ENCODE data around the gene OR52D1. TPM values are rescaled to one million over a fixed set of nuclear protein-coding genes. Genes with fewer than 3 reads are reported as not detected.

The OR52D1 gene
- polyA plus RNA-seq (ENCODE audit: insufficient read length) = not detected

DNA sequence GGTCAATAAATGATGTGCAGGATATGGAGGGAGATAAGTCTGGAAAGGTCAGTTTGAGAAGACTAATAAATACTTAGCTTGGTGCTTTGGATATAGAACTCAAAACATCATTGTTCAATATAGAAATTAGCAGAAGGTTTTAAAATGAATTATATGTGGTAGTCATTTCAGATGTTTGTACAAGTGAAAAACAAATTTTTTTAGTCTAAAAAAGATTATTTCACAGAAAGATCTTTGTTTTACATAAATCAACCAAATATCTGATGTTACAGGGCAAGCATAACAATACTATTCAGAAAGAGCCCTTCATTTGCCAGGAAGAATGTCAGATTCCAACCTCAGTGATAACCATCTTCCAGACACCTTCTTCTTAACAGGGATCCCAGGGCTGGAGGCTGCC lies at the start of gene OR52D1:
TSS of gene OR52D1 (plus strand) at position 301 of the 400 bp plus-strand sequence. CDS start at position 323, 22 bp downstream.
- DNase-seq (ENCODE audit: low read depth) = no peak

DNA sequence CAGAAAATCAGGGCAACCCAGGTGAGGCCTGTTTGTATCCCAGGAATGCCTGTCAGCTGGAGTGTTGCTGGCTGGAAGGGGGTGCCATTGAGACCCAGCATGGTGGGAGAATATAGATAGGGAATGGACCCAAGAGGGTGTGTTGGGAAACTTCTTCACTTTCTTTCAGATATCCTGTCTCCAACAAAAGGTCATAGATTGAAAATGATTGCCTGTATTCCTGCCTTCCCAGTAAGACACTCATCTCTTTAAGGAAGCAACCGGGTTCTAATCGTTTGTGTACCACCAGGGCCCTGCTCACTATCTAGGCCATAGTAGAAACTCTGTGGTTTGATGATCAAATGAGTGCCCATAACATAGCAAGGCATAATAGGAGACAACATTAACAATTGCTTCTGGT lies 47.1 kb upstream of the OR52D1 start, which contains the start of gene OR51I1:
TSS of gene OR51I1 (minus strand) at position 101 of the 400 bp plus-strand sequence. CDS start at position 101, 0 bp downstream.
- no peak for DNase-seq (ENCODE audit: low read depth)

DNA sequence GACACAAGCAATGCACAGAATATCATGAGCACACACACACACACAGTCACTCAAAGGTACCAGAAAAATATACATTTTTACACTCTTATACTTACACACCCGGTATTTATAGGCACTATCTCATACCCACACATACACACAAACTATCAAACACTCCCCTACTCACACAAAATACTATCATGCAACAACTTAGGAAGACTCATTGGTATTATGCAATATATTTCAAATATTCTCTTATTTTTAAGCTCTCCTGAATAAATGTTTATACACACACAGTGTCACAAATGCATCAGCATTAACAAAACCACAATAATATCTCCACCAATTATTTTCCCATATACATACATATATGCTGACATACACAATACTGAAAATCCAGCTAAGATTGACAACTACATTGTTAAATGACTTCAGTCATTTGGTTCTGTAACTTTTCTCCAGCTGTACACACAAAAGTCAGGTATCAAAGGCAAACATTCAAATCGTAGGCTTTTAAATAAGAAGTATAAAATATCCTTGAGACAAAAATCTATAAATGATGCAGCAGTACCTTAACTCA lies 44.6 kb upstream of the OR52D1 start:
- DNase-seq (ENCODE audit: low read depth) = no peak

DNA sequence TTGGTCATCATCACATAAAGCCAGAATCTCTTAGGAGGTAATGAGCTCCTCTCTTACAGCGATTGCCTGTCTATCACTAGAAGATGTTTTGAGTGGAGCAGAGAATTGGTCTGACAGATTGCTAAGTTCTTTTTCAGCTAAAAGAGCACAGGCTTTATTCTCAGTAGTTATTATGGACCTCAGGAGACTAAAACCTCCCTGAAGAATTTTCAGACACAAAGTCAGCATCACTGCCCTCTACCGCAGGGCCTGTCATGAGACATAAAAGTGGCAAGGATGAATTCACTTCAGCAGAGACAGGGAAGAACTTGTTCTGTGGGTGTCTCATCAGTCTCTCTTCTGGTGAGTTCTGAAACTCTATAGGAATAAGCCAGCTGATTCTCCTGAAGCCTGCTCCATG lies 39.5 kb upstream of the OR52D1 start, which contains the start of gene OR51I2:
TSS of gene OR51I2 (plus strand) at position 301 of the 400 bp plus-strand sequence. CDS start 4,166 bp downstream, outside the sequence.
- DNase-seq (ENCODE audit: low read depth) = no peak

DNA sequence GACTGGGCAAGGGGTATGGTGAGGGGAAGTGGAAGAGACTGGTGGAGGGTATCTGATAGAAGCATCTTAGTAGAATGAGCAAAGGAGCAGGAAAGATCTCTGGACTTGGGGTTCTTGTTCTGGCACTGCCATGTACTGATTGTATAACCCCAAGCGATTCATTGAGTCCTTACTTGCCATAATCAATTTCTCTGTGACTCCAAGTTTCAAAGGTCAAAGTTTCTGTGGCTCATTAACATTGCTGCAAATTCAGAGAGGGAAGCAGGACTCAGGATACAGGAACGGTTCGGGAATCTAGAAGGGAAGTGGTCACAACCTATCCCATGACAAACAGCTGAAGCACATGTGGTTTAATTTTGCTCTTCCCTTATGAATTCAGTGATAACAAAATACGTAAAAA lies 39.1 kb upstream of the OR52D1 start:
- DNase-seq (ENCODE audit: low read depth) = no peak

DNA sequence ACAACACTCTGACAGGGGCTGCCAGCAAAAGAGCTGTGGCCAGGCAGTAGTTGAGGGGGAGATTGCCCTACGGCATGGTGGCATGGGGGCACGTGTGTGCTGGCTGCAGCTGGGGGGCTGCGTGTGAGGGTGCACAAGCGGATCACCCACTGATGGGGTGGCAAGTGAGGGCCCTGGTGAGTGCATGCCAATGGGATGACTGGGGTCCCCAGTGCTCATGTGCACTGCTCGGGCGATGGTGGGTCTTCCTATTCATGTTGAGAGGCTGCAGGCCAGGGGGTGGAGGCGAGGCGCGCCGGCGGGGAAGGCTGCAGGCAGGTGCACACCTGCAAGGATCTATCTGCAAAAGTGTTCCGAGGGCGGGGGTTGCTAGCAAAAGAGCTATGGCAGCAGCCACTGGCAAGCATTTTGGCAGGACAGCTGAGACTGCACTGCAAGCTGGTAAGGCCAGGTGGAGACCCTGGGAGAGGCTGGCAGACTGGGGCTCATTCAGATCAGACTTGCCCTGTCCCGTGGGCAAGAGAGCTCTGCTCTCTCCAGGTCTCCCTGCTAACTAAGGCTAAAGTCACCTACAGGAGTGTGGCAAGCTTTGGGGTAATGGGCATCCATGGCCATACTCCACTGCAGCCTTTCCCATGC lies 27.4 kb upstream of the OR52D1 start:
- no peak for DNase-seq (ENCODE audit: low read depth)

DNA sequence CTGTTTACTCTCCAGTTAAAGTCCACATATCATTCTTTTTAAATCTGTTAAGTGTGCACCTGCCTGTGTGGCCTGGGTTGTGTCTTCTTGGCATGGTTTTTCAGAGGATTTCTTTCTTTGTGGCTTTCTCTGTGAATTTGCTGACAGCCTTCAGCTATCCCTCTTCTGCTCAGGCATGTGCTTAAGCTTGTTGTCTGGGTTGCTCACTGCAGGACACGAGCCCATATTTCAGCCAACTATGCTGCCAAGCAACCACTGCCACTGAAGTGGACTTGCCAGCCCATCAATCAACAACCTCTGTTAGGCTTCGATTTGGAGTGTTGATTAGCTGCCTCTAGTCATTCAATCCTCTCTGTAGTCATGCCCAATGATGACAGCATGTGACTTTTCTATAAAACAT lies 21.0 kb upstream of the OR52D1 start:
- DNase-seq (ENCODE audit: low read depth) = no peak

DNA sequence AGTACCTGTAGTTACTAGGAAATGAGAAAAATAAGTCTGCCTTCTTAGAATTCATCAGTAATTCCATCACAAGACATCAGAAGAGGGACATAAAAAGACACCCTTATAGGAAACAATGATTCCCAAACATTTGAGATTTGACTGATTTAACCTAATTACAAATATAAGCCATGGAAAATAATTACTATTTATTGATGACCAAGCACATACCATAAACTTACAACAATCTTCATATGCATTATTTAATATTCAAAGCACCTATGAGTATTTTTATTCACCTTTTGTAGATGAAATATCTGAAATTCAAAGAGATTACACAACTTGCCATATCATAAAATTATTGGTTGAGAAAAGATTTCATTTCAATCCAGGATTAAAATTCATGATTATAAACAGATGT lies 14.6 kb upstream of the OR52D1 start:
- no peak for DNase-seq (ENCODE audit: low read depth)

DNA sequence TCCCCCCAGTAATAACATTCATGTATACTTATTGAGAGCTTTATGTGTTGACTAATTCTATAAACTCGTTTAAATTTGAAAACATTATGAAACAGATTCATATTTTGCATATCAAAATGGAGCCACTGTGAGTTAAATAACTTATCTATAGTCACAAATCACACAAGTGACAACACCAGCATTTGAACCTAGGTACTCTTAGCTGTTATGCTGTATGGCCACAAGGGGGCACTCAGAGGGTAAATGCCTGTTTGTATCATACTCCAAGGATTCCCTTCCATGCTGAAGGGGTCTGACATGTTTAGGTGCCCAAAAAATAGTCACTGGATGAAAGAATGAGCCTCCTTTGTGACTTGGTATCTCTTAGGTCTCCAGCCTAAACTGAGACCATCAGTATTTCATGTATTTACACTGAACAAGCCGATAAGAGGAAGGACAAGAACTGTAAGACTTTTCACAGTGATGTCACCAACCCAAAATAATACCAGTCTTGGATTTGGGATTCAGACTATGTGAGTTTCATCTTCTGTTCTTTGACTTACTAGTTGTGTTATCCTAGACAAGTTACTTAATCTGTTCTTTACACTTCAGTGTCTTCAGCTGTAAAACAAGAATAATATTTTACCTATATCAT lies 12.2 kb upstream of the OR52D1 start:
- DNase-seq (ENCODE audit: low read depth) = peak; percentile 1

DNA sequence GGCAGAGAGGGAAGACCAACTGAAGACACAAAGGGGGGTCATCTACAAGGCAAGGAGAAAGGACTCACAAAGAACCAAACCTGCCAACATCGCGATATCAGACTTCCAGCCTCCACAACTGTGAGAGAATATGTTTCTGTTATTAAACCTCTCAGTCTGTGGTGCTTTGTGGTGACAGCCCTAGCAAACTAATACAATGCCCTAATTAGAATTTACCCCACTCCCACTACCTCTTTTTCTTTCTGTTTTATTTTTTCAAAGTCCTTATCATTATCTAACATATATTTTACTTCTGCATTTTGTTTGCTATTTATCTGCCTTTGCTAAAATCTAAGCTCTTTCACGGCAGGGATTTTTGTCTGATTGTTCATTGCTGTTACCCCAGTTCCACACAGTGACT lies 2.5 kb upstream of the OR52D1 start:
- no peak for DNase-seq (ENCODE audit: low read depth)

DNA sequence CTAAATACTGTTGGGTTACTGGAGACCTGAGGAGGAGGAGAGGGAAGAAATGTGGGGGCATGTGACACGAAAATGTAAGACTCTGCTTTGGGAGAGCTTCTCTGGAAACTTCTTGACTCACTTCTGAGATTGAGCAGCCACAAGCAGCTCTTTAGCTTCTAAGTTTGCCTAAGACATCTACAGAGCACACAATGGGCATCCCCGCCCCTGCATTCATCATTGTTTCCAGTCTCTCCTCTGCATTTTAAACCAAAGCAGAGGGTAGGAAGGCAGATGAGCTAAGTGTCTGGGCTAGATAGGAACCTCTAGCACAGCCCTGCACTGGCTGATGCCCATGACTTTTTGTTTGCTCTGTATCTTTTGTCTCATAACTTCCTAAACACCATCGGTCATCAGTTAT lies 2.1 kb upstream of the OR52D1 start:
- no peak for DNase-seq (ENCODE audit: low read depth)

DNA sequence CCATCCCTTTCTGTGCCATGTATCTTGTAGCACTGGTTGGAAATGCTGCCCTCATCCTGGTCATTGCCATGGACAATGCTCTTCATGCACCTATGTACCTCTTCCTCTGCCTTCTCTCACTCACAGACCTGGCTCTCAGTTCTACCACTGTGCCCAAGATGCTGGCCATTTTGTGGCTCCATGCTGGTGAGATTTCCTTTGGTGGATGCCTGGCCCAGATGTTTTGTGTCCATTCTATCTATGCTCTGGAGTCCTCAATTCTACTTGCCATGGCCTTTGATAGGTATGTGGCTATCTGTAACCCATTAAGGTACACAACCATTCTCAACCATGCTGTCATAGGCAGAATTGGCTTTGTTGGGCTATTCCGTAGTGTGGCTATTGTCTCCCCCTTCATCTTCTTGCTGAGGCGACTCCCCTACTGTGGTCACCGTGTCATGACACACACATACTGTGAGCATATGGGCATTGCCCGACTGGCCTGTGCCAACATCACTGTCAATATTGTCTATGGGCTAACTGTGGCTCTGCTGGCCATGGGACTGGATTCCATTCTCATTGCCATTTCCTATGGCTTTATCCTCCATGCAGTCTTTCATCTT lies 414 bp downstream of the OR52D1 start:
- no peak for DNase-seq (ENCODE audit: low read depth)

DNA sequence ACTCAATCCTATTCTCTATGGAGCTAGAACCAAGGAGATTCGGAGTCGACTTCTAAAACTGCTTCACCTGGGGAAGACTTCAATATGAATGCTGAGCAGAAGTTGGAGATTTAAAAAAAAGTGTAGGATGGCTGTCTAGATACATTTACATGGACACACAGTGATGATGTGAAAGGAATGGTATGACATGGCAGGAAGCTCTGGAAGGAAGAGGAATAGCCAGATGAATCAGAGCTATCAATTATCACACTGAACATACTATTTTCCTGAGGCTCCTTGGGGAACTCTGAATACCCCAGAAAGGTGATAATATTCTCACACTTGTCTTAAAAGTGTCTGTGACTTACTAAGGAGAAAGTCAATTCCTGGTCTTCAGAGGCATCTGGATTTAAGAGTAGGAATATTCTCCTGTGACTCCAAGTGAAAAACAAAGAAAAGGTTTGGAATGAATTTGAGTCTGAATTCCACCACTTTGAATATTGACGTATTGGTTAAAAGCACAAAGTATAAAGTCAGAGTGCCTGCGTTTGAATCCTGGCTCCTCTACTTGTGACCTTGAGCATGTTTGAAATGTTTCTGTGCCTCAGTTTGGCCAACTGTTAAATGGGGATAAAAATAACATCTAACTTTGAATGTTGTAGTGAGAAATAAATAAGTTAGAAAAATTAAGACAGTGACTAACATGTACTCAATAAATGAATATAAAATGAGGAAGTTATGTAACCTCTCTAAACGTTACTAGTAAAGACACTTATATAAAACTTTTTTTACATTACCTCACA lies 1.3 kb downstream of the OR52D1 start:
- no peak for DNase-seq (ENCODE audit: low read depth)

DNA sequence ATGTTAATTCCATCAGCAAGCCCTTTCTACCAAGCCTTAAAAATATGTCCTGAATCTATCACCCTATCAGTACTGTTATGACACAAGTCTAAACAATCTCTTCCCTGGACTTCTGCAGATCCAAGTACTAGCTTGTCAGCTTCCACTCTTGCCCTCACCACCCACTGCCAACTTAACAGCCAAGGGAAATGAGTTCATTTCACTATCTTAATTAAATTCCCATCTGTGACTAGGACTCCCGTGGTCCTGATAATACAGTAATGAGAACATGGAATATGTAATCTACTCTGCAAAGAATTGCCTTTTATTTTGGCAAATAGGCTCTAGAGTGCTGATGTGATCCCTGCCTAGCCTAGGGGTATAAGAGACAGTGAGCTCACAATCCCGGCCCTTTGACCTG lies 11.2 kb downstream of the OR52D1 start:
- no peak for DNase-seq (ENCODE audit: low read depth)

DNA sequence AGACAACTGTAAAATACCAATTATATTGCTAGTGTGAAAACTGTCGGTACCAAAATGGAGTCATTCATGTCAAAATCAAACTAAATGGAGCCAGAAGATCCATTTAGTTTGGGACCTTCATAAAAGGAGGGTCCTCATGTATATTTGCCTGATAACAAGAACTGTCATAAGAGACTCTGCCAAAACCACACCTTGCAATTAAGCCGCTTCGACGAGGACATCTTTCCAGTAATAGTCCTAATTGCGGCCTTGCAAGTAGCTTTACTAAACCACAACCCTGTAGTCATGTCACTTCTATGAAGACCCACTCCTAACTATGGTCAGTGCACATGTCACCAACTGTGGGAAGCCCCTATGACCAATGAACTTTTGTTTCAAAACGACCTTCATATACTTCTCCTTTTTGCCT lies 11.9 kb downstream of the OR52D1 start:
- DNase-seq (ENCODE audit: low read depth) = no peak

DNA sequence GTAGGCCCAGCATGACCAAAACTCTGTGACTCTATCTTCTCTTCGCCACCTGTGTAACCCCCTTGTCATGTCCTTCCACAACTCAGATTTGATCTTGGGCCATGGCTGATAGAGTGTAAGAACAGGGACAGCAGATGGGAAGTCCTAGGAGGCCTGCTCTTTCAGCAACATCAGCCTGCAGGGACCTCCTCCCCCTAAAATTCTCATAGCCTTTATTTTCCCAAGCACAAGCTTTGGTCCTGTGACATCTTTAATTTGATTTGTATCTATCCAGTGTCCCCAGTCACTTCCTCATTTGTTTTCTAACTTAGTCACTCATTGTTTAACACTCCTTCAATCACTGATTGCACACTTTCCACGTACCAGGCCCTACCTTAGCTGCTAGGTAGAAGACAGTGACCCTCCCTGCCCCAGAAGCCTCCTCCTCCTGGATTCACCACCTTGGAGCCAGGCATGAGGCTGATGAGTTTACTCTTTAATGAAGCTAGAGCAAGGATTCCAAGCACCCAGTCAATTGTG lies 16.0 kb downstream of the OR52D1 start:
- DNase-seq (ENCODE audit: low read depth) = no peak

DNA sequence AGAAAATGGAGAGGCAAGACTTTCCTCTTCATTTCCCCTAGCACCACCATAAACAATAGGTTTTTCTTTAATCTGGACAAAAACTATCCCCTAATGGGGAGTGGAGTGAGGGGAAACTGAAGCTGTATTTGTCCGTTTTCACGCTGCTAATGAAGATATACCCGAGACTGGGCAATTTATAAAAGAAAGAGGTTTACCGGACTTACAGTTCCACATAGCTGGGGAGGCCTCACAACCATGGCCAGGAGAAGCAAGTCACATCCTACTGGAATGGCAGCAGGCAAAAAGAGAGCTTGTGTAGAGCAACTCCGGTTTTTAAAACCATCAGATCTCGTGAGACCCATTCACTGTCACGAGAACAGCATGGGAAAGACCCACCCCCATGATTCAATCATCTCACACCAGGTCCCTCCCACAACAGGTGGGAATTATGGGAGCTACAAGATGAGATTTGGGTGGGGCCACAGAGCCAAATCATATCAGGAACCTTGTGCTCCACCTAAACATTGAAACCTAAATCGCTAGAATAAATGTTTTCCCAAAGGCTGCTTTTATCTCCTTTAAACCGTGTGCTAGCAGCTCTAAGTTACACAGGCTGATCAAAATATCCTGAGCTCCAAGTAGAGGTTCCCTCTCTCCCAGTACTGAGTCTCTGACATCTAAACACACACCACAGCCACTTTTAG lies 17.0 kb downstream of the OR52D1 start:
- no peak for DNase-seq (ENCODE audit: low read depth)

DNA sequence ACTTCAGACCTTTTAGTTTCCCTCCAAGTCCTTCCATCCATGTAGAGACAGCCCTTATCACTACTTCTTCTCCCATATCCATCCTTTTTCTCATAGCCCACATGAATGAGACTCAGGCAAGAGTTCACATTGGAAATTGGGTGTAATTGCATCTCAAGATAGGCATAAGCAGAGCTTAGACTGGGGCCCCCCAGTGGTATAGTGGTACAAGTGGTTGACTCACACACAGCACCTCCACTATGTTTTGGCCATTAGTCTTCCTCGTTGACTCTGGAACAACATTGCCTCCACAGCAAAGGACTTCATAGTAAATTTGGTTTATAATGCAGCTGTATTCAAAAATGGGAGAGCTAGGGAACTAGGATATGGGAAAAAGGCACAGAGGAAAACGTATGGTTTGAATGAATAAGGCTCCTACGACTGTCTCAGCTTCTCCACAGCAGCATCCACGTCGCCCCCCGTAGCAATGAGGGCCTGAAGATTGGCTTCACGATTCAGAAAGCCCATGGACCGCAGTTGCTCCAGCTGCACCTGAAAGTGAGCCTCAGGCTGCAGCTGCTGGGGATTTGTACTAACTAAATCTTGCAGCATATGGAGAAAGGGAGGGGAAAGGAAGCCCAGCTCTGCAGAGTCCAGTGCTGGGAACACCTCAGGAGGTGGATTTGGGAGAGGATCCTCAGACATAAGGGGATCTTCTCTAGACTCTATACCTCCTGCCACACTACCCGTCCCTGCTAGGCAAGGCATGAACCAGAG lies 18.9 kb downstream of the OR52D1 start:
- no peak for DNase-seq (ENCODE audit: low read depth)

DNA sequence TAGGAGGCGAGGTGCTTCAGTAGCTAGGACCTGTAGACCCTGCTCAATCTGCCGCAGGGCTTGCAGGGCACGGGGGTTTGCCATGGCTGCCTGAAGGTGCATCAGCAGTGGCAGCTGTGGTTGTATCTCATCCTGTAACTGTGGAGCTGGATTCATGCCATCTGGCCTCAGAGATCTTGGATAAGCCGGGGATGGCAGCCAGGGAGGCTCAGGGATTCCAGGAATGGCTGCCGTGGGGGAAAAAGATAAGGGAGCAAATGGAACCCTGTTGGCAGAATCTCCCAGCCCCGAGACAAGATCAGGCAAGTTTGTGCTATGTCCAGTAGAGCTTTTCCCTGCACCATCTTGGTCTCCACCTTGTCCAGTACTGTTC lies 19.4 kb downstream of the OR52D1 start:
- no peak for DNase-seq (ENCODE audit: low read depth)

DNA sequence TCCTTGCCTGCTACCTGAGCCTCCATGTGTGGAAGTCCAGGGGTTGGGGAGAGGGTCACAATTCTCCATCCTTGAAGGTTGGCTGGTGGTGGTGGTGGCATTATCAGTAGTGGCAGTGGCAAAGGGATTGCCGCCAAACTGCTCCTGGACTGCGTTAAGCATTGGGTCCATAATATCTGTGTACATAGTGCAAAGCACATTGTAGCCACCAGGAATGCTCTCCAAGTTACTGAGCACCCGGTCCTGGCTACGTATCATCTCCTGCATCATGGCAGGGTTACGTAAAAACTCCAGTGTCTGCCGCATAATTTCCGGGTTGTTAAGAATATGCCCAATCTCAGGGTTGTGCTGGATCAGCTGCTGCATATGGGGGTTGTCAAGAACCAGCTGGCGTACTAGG lies 20.1 kb downstream of the OR52D1 start:
- no peak for DNase-seq (ENCODE audit: low read depth)

All from forelimb muscle (tissue), 1 donor.